LNCaP clone FGC (cell line): ENCODE measurements around the gene SLC2A4RG.

Source experiments
- DNase-seq: peaks from one replicate; pipeline ENCODE4 v3.0.0-alpha.2; 2011; ENCODE audit warnings: low read depth
- H3K4me3 ChIP-seq: 2 replicates; pipeline ENCODE4 v1.5.1; 2011; ENCODE audit warnings: mild to moderate bottlenecking, low read depth, low read length, control low read depth
- TF ChIP-seq, protein P1 (sequence below): IDR thresholded peaks from 2 replicates; pipeline ENCODE4 v1.5.1; 2012; ENCODE audit warnings: mild to moderate bottlenecking; ENCODE audit not compliant: control insufficient read depth, insufficient read depth; ENCODE audit errors: extremely low read depth

The SLC2A4RG gene

DNA sequence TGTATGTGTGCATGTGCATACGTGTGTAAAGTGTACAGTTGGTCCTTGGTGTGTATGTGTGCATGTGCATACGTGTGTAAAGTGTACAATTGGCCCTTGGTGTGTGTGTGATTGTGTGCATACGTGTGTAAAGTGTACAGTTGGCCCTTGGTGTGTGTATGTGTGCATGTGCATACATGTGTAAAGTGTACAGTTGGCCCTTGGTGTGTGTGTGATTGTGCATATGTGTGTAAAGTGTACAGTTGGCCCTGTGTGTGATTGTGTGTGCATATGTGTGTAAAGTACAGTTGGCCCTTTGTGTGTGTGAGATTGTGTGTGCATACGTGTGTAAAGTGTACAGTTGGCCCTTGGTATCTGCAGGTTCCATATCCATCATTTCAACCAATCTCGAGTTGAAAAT is 8.2 kb upstream of the SLC2A4RG start:
- H3K4me3 ChIP-seq, result no peak overlapping the region
- TF ChIP-seq, protein P1, sequence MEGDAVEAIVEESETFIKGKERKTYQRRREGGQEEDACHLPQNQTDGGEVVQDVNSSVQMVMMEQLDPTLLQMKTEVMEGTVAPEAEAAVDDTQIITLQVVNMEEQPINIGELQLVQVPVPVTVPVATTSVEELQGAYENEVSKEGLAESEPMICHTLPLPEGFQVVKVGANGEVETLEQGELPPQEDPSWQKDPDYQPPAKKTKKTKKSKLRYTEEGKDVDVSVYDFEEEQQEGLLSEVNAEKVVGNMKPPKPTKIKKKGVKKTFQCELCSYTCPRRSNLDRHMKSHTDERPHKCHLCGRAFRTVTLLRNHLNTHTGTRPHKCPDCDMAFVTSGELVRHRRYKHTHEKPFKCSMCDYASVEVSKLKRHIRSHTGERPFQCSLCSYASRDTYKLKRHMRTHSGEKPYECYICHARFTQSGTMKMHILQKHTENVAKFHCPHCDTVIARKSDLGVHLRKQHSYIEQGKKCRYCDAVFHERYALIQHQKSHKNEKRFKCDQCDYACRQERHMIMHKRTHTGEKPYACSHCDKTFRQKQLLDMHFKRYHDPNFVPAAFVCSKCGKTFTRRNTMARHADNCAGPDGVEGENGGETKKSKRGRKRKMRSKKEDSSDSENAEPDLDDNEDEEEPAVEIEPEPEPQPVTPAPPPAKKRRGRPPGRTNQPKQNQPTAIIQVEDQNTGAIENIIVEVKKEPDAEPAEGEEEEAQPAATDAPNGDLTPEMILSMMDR, result no peak
- DNase-seq, result no peak

GRCh38 chr20:63732118-63733095 is 7.2 kb upstream of the SLC2A4RG start:
- TF ChIP-seq, protein P1, result no peak
- H3K4me3 ChIP-seq, result no peak overlapping the region
- no peak for DNase-seq

DNA sequence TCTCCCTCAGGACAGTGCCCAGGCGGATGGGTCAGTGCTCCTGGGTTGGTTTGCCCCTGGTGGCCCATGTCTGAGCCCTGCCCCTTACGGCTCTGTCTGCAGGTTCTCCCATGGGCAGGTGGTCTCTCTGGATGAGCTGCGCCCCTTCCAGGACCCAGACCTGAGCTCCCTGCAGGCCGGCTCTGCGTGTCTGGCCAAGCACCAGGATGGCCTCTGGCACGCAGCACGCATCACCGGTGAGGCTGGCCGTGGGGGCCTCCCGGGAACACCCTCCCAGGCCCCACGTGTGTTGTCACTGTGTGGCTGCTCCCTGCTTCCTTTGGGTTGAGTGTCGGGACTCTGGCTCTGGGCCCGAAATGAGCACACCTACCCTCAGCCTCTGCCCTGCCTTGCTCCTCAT is 6.5 kb upstream of the SLC2A4RG start:
- TF ChIP-seq, protein P1, result no peak
- DNase-seq, result no peak
- H3K4me3 ChIP-seq, result no peak overlapping the region

DNA sequence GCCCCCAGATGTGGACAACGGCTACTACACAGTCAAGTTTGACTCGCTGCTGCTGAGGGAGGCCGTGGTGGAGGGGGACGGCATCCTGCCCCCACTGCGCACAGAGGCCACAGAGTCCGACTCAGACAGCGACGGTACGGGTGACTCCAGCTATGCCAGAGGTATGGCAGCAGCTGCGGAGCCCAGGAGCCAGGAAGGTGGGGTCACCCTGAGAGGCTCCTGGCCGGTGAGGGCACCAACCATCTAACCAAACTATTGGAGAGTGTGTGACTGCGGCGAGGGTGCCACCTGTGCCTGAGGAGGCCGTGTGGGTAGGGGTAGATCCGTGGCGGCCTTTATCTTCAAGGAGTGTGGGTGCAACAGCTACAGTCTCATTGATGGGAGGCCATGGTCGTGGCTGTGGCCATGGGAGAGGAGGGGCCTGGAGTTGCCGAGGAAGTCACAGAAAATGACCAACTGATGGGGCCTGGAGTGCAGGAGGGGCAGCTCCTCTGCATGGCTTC is 5.9 kb upstream of the SLC2A4RG start:
- H3K4me3 ChIP-seq, result no peak overlapping the region
- TF ChIP-seq, protein P1, result no peak
- DNase-seq, result no peak

DNA sequence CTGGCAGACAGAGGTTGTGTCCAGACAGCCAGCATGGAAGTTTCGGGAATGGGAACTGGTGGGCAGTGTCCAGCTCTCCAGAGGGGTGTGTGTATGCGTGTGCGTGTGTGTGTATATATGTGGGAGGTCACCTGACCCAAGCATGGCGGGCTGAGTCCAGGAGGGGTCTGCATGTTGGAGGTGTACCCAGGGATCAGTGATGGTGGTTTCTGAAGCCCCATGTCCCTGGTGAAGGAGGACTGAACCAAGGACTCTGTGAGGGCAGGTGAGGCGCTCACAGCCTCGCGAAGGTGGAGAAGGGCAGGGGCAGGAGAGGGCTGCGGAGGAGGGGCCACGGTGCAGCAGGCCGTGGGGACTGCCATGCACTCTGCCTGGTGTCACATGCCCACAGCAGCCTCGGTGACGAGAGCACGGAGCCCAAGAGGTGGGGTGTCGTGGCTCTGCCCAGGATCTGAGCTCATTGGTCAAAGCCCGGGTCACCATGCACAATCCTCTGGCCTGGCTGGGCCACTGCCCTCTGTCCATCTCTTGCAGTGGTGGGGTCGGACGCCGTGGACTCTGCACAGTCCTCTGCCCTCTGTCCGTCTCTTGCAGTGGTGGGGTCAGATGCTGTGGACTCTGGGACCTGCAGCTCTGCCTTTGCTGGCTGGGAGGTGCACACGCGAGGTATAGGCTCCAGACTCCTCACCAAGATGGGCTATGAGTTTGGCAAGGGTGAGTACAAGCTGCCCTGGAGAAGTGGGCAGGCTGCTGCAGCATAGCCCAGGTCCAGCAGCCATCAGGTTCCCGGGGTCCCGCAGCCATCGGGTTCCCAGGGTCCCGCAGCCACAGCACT is 5.2 kb upstream of the SLC2A4RG start:
- no peak for DNase-seq
- TF ChIP-seq, protein P1, result no peak
- no peak overlapping the region for H3K4me3 ChIP-seq

DNA sequence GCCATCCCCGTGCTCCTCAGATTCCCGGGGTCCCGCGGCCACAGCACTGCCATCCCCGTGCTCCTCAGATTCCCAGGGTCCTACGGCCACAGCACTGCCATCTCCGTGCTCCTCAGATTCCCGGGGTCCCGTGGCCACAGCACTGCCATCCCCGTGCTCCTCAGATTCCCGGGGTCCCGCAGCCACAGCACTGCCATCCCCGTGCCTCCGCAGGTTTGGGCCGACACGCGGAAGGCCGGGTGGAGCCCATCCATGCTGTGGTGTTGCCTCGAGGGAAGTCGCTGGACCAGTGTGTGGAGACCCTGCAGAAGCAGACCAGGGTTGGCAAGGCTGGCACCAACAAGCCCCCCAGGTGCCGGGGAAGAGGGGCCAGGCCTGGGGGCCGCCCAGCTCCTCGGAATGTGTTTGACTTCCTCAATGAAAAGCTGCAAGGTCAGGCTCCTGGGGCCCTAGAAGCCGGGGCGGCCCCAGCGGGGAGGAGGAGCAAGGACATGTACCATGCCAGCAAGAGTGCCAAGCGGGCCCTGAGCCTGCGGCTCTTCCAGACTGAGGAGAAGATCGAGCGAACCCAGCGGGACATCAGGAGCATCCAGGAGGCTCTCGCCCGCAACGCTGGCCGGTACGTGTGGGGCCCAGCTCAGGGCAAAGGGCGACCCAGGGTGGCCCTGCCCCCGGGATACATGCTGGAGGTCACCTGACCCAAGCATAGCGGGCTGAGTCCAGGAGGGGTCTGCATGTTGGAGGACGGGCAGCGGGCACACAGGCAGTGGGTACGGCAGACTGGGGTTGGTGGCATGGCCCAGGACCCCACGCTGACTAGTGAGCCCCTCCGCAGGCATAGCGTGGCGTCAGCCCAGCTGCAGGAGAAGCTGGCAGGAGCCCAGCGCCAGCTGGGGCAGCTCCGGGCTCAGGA is 4.4 kb upstream of the SLC2A4RG start:
- DNase-seq, result no peak
- no peak overlapping the region for H3K4me3 ChIP-seq
- TF ChIP-seq, protein P1, result no peak
